Suppressor macrophage (primary cell): ENCODE data around the gene ABCG8.

Source experiments
- DNase-seq, 4 experiments: peaks; one replicate each; pipeline ENCODE4 v3.0.0-alpha.2; 2020 to 2022

The ABCG8 gene

DNA sequence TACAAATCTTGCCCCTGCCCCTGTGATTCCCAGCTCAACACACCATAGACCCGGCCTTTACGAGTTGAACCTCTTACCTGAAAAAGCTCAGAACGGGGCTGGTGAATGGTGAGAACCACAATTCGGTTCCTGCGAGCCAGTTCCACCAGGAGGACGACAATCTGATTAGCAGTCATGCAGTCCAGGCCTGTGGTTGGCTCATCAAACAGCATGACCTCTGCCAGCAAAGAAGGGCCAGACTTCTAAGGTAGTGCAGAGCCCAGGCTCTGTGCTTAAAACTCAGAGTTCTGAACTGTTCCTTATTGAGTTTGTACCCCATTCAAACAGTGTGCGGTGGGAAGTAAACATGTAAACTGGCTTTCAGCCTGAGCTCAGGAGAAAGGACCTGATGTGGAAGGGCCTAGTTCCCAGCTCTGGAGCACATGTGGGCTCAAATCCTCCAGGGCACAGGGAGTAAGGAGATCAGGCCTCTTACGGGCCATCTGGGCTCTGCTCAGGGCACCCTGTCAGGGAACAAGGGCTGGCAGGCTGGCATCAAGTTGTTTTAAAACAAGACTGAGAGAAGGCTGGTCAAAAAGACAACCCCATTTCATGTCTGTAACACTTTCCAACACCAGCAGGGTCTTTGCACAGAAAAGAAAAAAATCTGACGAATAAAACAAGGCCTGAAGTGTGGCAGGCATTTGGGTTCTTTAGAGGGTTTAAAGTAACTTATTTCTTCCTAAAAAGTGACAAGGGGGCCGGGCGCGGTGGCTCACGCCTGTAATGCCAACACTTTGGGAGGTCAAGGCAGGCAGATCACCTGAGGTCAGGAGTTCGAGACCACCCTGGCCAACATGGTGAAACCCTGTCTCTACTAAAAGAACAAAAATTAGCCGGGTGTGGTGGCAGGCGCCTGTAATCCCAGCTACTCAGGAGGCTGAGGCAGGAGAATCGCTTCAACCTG, 12.2 kb upstream of the ABCG8 start:
- DNase-seq, result no peak

DNA sequence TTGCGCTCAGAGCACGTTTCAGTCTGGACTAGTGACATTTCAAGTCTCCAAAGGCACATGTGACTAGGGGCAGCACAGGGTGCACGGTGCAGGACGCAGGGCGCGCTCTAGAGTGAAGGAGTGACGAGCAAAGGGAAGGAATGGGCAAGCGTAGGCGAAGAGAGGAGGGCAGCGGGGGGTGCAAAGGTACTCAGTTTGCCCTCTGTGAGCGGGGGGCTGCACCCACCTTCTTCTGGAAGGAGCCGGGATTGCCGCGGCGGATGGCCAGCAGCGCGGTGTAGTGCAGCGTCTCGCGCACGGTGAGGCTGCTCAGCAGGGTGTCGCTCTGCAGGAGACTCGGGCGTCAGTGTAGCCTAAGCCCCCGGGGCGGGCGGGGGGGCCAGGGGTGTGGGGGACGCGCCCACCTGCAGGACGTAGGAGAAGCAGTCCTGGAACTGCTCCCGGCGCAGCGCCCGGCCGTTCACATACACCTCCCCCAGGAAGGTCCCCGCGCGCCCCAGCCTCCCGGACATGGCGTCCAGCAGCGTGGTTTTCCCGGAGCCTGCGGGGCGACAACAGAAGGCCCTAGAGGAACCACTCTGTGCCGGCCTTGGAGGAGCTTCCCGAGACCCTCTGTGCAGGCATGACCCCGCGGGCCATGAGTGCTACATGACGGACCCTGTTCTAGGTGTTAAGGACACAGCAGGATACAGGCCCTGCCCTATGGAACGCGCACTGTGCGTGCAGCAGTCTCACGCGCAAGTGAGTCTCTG, 7.1 kb upstream of the ABCG8 start:
- DNase-seq, result no peak

- no peak for DNase-seq
These were observed 6.3 kb upstream of the ABCG8 start for GRCh38 chr2:43832457-43832856.

DNA sequence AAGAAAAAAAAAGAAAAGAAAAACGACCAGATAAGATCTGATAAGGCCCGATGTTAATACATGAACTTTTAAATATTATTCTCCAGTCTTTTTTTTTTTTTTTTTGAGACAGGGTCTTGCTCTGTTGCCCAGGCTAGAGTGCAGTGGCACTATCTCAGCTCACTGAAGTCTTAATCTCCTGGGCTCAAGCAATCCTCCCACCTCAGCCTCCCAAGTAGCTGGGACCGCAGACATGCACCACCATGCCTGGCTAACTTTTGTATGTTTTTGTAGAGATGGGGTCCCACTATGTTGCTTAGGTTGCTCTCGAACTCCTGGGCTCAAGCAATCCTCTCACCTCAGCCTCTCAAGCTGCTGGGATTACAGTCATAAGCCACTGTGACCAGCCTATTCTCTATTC, 1.7 kb upstream of the ABCG8 start:
- DNase-seq, result no peak

DNA sequence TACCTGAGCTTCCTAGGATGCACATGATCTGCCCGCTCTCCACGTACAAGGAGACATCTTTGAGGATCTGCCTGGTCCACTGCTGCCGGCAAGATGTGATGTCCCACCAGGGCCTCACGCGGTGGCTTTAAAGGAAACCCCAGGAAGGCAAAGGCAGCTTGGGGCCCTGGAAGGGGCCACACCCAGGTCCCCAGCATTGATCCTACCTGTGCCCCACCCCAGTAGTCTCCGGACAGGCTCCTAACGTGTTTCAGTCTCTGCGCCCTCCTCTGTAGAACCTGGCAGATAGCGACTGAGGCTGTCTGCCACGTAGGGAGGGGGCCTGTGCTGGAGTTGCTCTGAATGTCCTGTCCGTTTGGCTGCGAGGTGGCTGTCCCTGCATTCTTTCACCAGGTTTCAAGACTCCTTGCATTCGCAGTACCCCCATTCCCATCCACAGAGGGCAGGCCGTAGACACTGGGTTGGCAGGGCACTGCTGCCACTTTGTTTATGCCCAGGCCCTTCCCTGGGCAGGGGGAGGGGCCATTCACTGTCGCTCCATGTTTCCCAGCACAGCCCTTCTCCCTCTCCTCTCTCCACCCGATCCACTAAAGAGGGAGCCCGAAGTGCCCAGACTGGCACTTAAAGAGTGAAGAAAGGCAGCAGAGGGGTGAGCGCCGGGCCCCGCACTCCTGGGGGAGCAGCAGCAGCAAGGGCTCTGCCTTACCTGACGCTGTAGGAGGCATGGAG, 776 bp upstream of the ABCG8 start:
- no peak for DNase-seq

- no peak for DNase-seq
These were observed 1.2 kb downstream of the ABCG8 start for GRCh38 chr2:43839776-43840564.

DNA sequence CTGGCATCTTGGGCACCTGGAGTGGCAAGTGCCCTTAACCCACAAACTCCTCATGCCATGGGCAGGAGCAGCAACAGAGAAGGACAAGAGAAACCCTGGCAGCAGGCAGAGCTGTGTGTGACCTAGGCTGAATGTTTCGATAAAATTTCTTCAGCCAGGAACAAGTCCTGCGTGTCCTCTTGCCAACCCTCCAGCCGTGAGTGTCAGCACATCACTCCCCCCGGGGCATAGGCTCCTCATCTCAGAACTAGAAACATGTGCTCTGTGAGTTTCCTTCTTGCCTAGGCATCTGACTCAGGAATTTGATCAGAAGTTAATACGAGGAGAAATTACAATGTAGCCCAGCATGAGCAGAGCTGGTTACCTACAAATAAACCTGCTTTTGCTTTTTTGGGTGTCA, 2.2 kb downstream of the ABCG8 start:
- DNase-seq, result no peak

- DNase-seq, result no peak
These were observed 3.4 kb downstream of the ABCG8 start for GRCh38 chr2:43841949-43842865.

- no peak for DNase-seq
These were observed 4.1 kb downstream of the ABCG8 start for GRCh38 chr2:43842866-43843226.

DNA sequence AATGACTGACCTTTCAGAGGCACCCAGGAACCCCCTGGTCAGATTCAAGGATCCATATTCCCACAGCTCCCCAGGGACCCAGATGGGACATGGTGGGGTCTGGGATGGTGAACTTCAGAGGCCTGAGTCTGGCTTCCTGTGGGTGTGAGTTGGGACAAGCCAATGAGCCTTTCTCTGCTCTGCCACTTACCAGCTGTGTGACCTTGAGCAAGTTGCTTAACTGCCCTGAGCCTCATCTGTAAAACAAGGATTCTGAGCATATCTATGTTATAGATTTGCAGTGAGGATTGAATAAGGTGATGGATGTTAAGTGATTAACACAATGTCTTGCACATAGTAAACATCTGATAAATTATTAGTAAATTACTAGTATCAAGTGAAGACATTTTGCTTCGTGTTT, 6.4 kb downstream of the ABCG8 start:
- DNase-seq, result no peak

GRCh38 chr2:43846140-43846793, 7.5 kb downstream of the ABCG8 start:
- DNase-seq, result no peak

DNA sequence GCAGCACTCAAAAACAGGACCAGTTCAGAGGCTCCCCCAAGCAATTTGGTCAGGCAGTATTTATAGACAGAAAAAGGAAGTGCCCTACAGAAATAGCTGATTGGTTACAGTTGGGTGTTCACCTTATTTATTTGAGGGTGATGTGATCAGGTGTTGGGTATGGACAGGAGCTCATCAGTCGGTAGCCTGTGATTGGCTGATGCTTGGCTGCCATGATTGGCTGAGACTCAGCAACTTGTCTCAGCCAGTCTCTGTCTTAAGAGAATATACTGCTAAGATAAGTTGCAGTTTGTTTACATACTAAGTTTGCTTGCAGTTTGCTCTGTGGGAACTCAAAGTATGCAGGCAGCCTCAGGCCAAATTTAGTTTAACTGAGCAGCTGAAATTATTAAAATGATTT, 9.4 kb downstream of the ABCG8 start:
- DNase-seq, result no peak

GRCh38 chr2:43851011-43851980, 12.5 kb downstream of the ABCG8 start:
- DNase-seq, result no peak

DNA sequence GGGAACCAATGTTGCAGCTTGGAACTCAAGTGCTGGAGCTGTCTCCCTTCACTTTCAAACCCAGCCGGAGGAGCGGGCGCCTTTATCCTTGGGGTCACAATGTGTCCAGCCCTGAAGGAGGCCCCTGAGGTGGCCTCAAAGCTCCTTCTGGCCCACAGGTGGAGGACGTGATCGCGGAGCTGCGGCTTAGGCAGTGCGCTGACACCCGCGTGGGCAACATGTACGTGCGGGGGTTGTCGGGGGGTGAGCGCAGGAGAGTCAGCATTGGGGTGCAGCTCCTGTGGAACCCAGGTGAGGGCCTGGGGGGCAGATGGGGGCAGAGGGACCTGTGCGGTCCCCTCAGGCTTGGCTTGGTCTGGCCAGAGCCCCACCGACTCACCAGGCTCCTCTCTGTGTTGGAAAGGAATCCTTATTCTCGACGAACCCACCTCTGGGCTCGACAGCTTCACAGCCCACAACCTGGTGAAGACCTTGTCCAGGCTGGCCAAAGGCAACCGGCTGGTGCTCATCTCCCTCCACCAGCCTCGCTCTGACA, 13.5 kb downstream of the ABCG8 start:
- DNase-seq, result no peak

- no peak for DNase-seq
These were observed 14.6 kb downstream of the ABCG8 start for GRCh38 chr2:43853141-43854081.

DNA sequence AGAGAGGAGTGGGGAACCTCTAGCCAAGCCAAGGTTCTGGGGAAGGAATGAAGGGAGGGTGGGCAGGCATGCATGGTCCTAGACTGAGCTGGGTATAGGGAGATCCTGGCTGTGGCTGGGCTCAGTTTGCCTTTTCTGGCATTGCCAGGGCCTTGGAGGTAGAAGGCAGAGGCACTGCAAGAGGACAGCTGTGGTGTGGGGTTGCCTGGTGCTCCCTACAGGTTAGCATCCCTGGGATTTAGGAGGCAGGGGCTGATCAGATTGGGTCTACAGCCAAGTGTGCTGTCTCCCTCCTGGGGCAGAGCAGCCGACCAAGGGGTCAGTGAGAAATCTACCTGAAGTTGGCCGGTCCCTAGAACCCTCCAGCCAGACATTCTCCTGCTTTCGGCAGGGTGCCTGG, 15.9 kb downstream of the ABCG8 start:
- no peak for DNase-seq

GRCh38 chr2:43855292-43855691, 16.5 kb downstream of the ABCG8 start:
- no peak for DNase-seq

- no peak for DNase-seq
These were observed 33.4 kb downstream of the ABCG8 start for GRCh38 chr2:43872151-43872550.
